ENCODE results near the gene ZBTB42.
A peak's percentile ranks its signal among the peaks of the same experiment; 100 is the strongest.

ZBTB42 gene

DNA sequence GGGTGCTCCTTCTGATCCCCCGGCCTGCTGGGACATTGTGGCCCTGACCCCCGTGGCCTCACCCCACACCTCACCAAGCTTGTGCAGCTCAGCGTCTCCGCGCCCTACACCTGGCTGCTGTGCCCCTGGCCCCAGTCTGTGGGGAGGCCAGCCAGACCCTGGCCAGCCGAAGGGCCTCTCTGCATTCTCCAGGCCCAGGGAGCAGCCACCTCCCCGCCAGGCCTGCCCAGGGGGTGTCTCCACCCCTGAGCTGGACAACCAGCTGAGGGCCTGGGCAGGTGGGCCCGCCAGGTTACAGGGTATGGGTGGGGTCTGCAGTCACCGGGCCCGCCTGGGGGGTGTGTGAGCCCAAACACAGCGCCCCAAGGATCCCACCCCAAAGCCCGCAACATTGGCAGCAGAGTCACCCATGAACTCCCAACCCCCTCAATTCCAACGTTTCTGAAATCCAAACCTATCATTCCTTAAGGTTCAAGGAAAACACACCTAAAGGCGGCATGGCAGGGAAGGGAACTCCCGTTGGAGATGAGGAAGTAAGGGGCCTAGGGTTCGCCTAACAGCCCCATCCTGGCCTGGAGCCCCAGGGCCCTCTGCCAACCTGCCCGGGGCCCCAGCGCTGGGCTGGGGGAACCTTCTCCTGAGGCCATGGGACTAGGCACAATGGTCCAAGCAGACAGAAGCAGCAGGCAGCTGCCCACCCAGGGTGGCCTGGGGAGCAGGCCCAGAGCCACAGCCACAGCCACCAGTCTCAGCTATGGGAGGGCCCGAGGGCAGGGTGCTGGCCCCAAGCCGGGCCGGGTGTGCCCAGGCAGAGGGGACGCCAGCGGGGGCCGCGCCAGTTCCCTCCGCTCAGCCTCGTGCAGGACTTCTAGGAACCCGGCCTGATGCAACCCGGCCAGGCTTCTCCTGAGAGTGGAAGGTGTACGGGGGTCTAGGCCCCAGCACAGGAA is 13.9 kb upstream of the ZBTB42 start:
- H3K4me1 ChIP-seq (ENCODE audit: insufficient read depth, low read length): peaks cover 10% of the 10 kb centered on the region
- no peaks in the 10 kb centered on the region for H3K27me3 ChIP-seq (ENCODE audit: control insufficient read depth in 1 of 2, insufficient read depth in 2 of 2, low read length in 2 of 2)
- no peaks in the 10 kb centered on the region for H3K9me3 ChIP-seq (ENCODE audit: low read length)
- no peak overlapping the region for H3K27ac ChIP-seq (ENCODE audit: low read depth, low read length)
- H3K36me3 ChIP-seq (ENCODE audit: insufficient read depth, low read length): peaks cover 8% of the 10 kb centered on the region
- H3K4me3 ChIP-seq (ENCODE audit: low read depth in 1 of 2, low read length in 2 of 2): no peak overlapping the region
- no peak overlapping the region for H3K9ac ChIP-seq (ENCODE audit: low read length)

DNA sequence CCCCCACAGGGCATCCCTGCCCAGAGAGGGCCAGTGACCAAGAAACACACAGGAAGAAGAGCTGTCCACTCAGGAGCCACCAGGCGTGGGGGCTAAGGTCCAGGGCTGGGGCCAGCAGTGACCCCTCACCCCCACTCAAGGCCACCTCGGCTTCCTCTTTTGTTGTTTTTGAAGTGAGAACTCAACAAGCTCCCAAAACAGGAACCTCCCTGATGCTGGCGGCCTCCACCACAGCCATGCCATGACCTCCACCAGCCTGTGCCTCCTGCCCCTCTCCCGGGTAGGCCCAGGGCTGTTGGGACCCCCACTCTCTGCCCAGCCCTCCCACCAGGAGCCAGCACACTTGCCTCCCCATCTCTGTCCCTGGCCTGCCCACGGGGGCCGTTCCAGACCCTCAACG is 13.2 kb upstream of the ZBTB42 start:
- H3K9me3 ChIP-seq (ENCODE audit: low read length): no peaks in the 10 kb centered on the region
- peaks cover 17% of the 10 kb centered on the region for H3K4me1 ChIP-seq (ENCODE audit: insufficient read depth, low read length)
- H3K4me3 ChIP-seq (ENCODE audit: low read depth in 1 of 2, low read length in 2 of 2): no peak overlapping the region
- H3K36me3 ChIP-seq (ENCODE audit: insufficient read depth, low read length): peaks cover 9% of the 10 kb centered on the region
- H3K9ac ChIP-seq (ENCODE audit: low read length): no peak overlapping the region
- no peaks in the 10 kb centered on the region for H3K27me3 ChIP-seq (ENCODE audit: control insufficient read depth in 1 of 2, insufficient read depth in 2 of 2, low read length in 2 of 2)
- H3K27ac ChIP-seq (ENCODE audit: low read depth, low read length): no peak overlapping the region

GRCh38 chr14:104788161-104788818 is 12.6 kb upstream of the ZBTB42 start:
- Histone ChIP-seq H3K27me3 (ENCODE audit: control insufficient read depth in 1 of 2, insufficient read depth in 2 of 2, low read length in 2 of 2) (no peaks in the 10 kb centered on the region), H3K9me3 (ENCODE audit: low read length) (no peaks in the 10 kb centered on the region), H3K9ac (ENCODE audit: low read length) (no peak overlapping the region), H3K4me3 (ENCODE audit: low read depth in 1 of 2, low read length in 2 of 2) (no peak overlapping the region), H3K4me1 (ENCODE audit: insufficient read depth, low read length) (peaks cover 23% of the 10 kb centered on the region), H3K36me3 (ENCODE audit: insufficient read depth, low read length) (peaks cover 9% of the 10 kb centered on the region), H3K27ac (ENCODE audit: low read depth, low read length) (no peak overlapping the region)

DNA sequence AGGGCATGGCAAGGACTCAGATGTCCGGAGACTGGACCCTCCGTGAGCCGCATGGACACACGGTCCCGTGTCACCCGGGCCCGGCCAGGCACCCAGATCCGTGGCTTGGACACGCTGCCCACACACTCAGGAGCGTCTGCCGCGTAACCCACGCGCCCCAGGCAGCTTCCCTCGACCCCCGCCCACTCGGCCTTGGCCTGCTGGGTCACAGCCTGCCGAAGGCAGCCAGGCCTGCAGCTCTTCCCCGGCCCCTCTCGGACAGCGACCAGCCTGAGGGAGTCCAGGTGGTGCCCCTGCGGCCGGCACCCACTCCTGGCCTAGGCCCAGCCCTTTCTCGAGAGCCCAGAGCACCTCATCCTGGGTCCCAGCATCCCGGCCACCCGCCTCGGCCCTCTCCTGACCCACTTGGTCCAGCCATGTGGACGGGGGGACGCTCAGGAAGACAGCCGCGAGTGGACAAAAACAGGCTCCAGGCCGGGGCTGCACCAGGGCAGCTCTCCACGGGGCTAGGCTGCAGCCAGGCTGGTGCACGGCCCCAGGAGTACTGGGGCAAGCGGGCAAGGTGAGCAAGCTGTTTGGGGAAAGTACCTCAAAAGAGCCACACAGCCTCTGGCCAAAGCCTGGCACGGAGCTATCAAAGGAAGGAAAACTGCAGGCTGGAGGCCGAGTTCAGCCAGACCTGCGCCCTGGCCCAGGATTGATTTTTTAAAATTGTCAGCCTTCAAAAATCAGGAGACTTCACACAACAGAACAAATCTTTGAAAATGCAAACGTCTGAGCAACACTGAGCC is 11.8 kb upstream of the ZBTB42 start:
- H3K27me3 ChIP-seq (ENCODE audit: control insufficient read depth in 1 of 2, insufficient read depth in 2 of 2, low read length in 2 of 2): no peaks in the 10 kb centered on the region
- H3K4me3 ChIP-seq (ENCODE audit: low read depth in 1 of 2, low read length in 2 of 2): no peak overlapping the region
- peaks cover 9% of the 10 kb centered on the region for H3K36me3 ChIP-seq (ENCODE audit: insufficient read depth, low read length)
- no peaks in the 10 kb centered on the region for H3K9me3 ChIP-seq (ENCODE audit: low read length)
- H3K9ac ChIP-seq (ENCODE audit: low read length): no peak overlapping the region
- H3K27ac ChIP-seq (ENCODE audit: low read depth, low read length): no peak overlapping the region
- H3K4me1 ChIP-seq (ENCODE audit: insufficient read depth, low read length): peaks cover 31% of the 10 kb centered on the region

- Histone ChIP-seq H3K9ac (ENCODE audit: low read length) (no peak overlapping the region), H3K27ac (ENCODE audit: low read depth, low read length) (no peak overlapping the region), H3K4me1 (ENCODE audit: insufficient read depth, low read length) (peaks cover 35% of the 10 kb centered on the region), H3K9me3 (ENCODE audit: low read length) (no peaks in the 10 kb centered on the region), H3K36me3 (ENCODE audit: insufficient read depth, low read length) (peaks cover 9% of the 10 kb centered on the region), H3K27me3 (ENCODE audit: control insufficient read depth in 1 of 2, insufficient read depth in 2 of 2, low read length in 2 of 2) (no peaks in the 10 kb centered on the region), H3K4me3 (ENCODE audit: low read depth in 1 of 2, low read length in 2 of 2) (no peak overlapping the region)
These were observed 10.9 kb upstream of the ZBTB42 start for GRCh38 chr14:104789752-104790743.

DNA sequence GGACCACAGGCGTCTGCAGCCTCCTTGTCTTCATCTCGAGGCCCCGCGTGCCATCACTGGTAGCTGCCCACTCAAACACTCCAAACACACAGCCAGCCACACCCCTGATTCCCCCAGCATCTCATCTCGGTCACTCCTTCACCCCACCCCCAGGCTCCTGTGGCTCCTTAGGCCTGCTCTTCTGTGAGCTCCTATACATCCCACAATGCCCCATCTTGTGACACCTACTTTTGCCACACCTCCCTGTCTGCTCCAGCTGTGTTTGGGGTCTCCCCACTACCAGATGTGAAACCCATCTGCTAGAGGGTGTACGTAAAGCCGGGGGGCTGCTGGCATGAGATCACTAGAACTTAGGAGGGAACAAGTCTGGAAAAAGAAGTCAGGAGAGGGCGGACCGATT is 9.5 kb upstream of the ZBTB42 start:
- no peaks in the 10 kb centered on the region for H3K27me3 ChIP-seq (ENCODE audit: control insufficient read depth in 1 of 2, insufficient read depth in 2 of 2, low read length in 2 of 2)
- H3K4me3 ChIP-seq (ENCODE audit: low read depth in 1 of 2, low read length in 2 of 2): no peak overlapping the region
- H3K9me3 ChIP-seq (ENCODE audit: low read length): no peaks in the 10 kb centered on the region
- no peak overlapping the region for H3K9ac ChIP-seq (ENCODE audit: low read length)
- no peak overlapping the region for H3K27ac ChIP-seq (ENCODE audit: low read depth, low read length)
- H3K4me1 ChIP-seq (ENCODE audit: insufficient read depth, low read length): peaks cover 34% of the 10 kb centered on the region
- peaks cover 9% of the 10 kb centered on the region for H3K36me3 ChIP-seq (ENCODE audit: insufficient read depth, low read length)

GRCh38 chr14:104792101-104792884 is 8.6 kb upstream of the ZBTB42 start:
- H3K36me3 ChIP-seq (ENCODE audit: insufficient read depth, low read length): peaks cover 9% of the 10 kb centered on the region
- peaks cover 40% of the 10 kb centered on the region for H3K4me1 ChIP-seq (ENCODE audit: insufficient read depth, low read length)
- no peak overlapping the region for H3K4me3 ChIP-seq (ENCODE audit: low read depth in 1 of 2, low read length in 2 of 2)
- no peaks in the 10 kb centered on the region for H3K9me3 ChIP-seq (ENCODE audit: low read length)
- H3K27ac ChIP-seq (ENCODE audit: low read depth, low read length): no peak overlapping the region
- H3K9ac ChIP-seq (ENCODE audit: low read length): no peak overlapping the region
- no peaks in the 10 kb centered on the region for H3K27me3 ChIP-seq (ENCODE audit: control insufficient read depth in 1 of 2, insufficient read depth in 2 of 2, low read length in 2 of 2)

- peaks cover 9% of the 10 kb centered on the region for H3K36me3 ChIP-seq (ENCODE audit: insufficient read depth, low read length)
- H3K4me1 ChIP-seq (ENCODE audit: insufficient read depth, low read length): peaks cover 42% of the 10 kb centered on the region
- H3K9ac ChIP-seq (ENCODE audit: low read length): peak overlapping the region; percentile 53
- H3K27me3 ChIP-seq (ENCODE audit: control insufficient read depth in 1 of 2, insufficient read depth in 2 of 2, low read length in 2 of 2): no peaks in the 10 kb centered on the region
- H3K9me3 ChIP-seq (ENCODE audit: low read length): no peaks in the 10 kb centered on the region
- H3K4me3 ChIP-seq (ENCODE audit: low read depth in 1 of 2, low read length in 2 of 2): peak overlapping the region; percentile 1 to 74
- no peak overlapping the region for H3K27ac ChIP-seq (ENCODE audit: low read depth, low read length)
These were observed 7.8 kb upstream of the ZBTB42 start for GRCh38 chr14:104792945-104793702.

- no peaks in the 10 kb centered on the region for H3K27me3 ChIP-seq (ENCODE audit: control insufficient read depth in 1 of 2, insufficient read depth in 2 of 2, low read length in 2 of 2)
- H3K9me3 ChIP-seq (ENCODE audit: low read length): no peaks in the 10 kb centered on the region
- H3K36me3 ChIP-seq (ENCODE audit: insufficient read depth, low read length): peaks cover 9% of the 10 kb centered on the region
- H3K4me1 ChIP-seq (ENCODE audit: insufficient read depth, low read length): peaks cover 42% of the 10 kb centered on the region
- no peak overlapping the region for H3K27ac ChIP-seq (ENCODE audit: low read depth, low read length)
- H3K4me3 ChIP-seq (ENCODE audit: low read depth in 1 of 2, low read length in 2 of 2): peak overlapping the region; percentile 1 to 74
- H3K9ac ChIP-seq (ENCODE audit: low read length): peak overlapping the region; percentile 53
These were observed 7.3 kb upstream of the ZBTB42 start for GRCh38 chr14:104793703-104793959.

- H3K27ac ChIP-seq (ENCODE audit: low read depth, low read length): peak overlapping the region; percentile 80
- no peaks in the 10 kb centered on the region for H3K27me3 ChIP-seq (ENCODE audit: control insufficient read depth in 1 of 2, insufficient read depth in 2 of 2, low read length in 2 of 2)
- peaks cover 42% of the 10 kb centered on the region for H3K4me1 ChIP-seq (ENCODE audit: insufficient read depth, low read length)
- H3K9ac ChIP-seq (ENCODE audit: low read length): peak overlapping the region; percentile 53
- no peaks in the 10 kb centered on the region for H3K9me3 ChIP-seq (ENCODE audit: low read length)
- peak overlapping the region; percentile 63 to 74 for H3K4me3 ChIP-seq (ENCODE audit: low read depth in 1 of 2, low read length in 2 of 2)
- peaks cover 9% of the 10 kb centered on the region for H3K36me3 ChIP-seq (ENCODE audit: insufficient read depth, low read length)
These were observed 6.8 kb upstream of the ZBTB42 start for GRCh38 chr14:104794099-104794498.

All from muscle layer of colon (tissue), 2 donors.